Panc1 (cell line): ENCODE measurements around the gene NFILZ. TPM values are rescaled to one million over a fixed set of nuclear protein-coding genes. Genes with fewer than 3 reads are reported as not detected.

ENCODE experiments used
- ATAC-seq: fragments of 200-7000 bp; cut with Tn5 transposase; 2 replicates; pipeline ENCODE4 v1.9.1; 2020; ENCODE audit warnings: mild to moderate bottlenecking, moderate library complexity
- BruUV-seq: library from RNA; stranded (reverse); fragments of 400-500 nt; replicated peaks from 2 replicates; lab custom pipeline; 2021; lab: Mats Ljungman, UMichigan
- CTCF ChIA-PET: fragments of 300-600 bp; sonication (Branson Sonifier 250); formaldehyde crosslinking; loops from one replicate; lab custom pipeline; 2022; ENCODE audit warnings: antibody characterized with exemption; lab: Charles Lee
- POLR2A ChIA-PET: fragments of 300-600 bp; sonication (Branson Sonifier 250); formaldehyde crosslinking; loops from one replicate; lab custom pipeline; 2022; ENCODE audit warnings: antibody characterized with exemption; lab: Charles Lee
- DNase-seq: peaks from one replicate; pipeline ENCODE4 v3.0.0-alpha.2; 2010; ENCODE audit warnings: low read depth, low spot score
- H3K27ac ChIP-seq: 2 replicates; pipeline ENCODE4 v1.5.1; 2011; ENCODE audit warnings: mild to moderate bottlenecking, low read length, inconsistent platforms
- H3K27me3 ChIP-seq: fragments of 200-500 bp; sonication (Bioruptor generic); 2 replicates; pipeline ENCODE4 v1.6.0; 2014; ENCODE audit warnings: low read length, inconsistent platforms; ENCODE audit not compliant: control insufficient read depth, insufficient read depth
- H3K36me3 ChIP-seq: fragments of 200-500 bp; sonication (Bioruptor generic); 2 replicates; pipeline ENCODE4 v1.5.1; 2014; ENCODE audit warnings: inconsistent platforms, mild to moderate bottlenecking, low read length, moderate library complexity; ENCODE audit not compliant: control insufficient read depth, insufficient read depth
- H3K4me1 ChIP-seq: 2 replicates; pipeline ENCODE4 v1.5.1; 2011; ENCODE audit warnings: inconsistent platforms, mild to moderate bottlenecking, low read length, moderate library complexity; ENCODE audit not compliant: control insufficient read depth, insufficient read depth
- H3K4me3 ChIP-seq, 2 experiments: 2 replicates each; pipeline ENCODE4 v1.5.1; 2011 to 2012; ENCODE audit warnings: low read depth in 2 of 2, low read length in 2 of 2, mild to moderate bottlenecking in 2 of 2, inconsistent platforms in 1 of 2, moderate library complexity in 1 of 2
- H3K9me3 ChIP-seq: fragments of 200-500 bp; sonication (Bioruptor generic); 2 replicates; pipeline ENCODE4 v1.5.1; 2014; ENCODE audit warnings: low read depth, mild to moderate bottlenecking, inconsistent platforms, low read length, moderate library complexity; ENCODE audit not compliant: control insufficient read depth, insufficient read depth
- CTCF ChIP-seq: fragments of 450-650 bp; IDR thresholded peaks from 2 replicates; pipeline ENCODE4 v1.5.1; 2017; ENCODE audit warnings: mild to moderate bottlenecking
- POLR2AphosphoS5 ChIP-seq: IDR thresholded peaks from 2 replicates; pipeline ENCODE4 v1.6.1; 2012; ENCODE audit warnings: mild to moderate bottlenecking, low read depth, low read length, moderate library complexity
- REST ChIP-seq, 2 experiments: IDR thresholded peaks; 2 replicates each; pipeline ENCODE4 v1.6.1; 2011 to 2012; ENCODE audit warnings: low read depth in 2 of 2, control low read depth in 1 of 2, low read length in 1 of 2, mild to moderate bottlenecking in 1 of 2, moderate library complexity in 1 of 2; ENCODE audit not compliant: insufficient read depth in 1 of 2
- SIN3A ChIP-seq: IDR thresholded peaks from 2 replicates; pipeline ENCODE4 v1.6.1; 2012; ENCODE audit warnings: low read depth, mild to moderate bottlenecking, low read length, moderate library complexity, borderline replicate concordance; ENCODE audit not compliant: insufficient read depth
- TCF7L2 ChIP-seq: IDR thresholded peaks from 2 replicates; pipeline ENCODE4 v1.6.1; 2011; ENCODE audit warnings: mild to moderate bottlenecking, low read depth, low read length, inconsistent platforms
- in situ Hi-C: cut with HindIII; loops from 2 replicates; pipeline ENCODE4 v1.10.0; 2016; ENCODE audit warnings: low sequenced_read_pairs, low pct_unique_long_range_greater_than_20kb
- intact Hi-C: fragments of 100-400 bp; cut with micrococcal nuclease; formaldehyde crosslinking; loops from one replicate; pipeline ENCODE4 v1.10.0; 2022; ENCODE audit not compliant: unreplicated experiment
- total RNA-seq: library from RNA; stranded (reverse); gene quantifications from one replicate; pipeline ENCODE4 v1.2.1, GENCODE V29; 2021; ENCODE audit not compliant: unreplicated experiment

The NFILZ gene
- total RNA-seq, 1 experiment from 2014 or later, result not detected

DNA sequence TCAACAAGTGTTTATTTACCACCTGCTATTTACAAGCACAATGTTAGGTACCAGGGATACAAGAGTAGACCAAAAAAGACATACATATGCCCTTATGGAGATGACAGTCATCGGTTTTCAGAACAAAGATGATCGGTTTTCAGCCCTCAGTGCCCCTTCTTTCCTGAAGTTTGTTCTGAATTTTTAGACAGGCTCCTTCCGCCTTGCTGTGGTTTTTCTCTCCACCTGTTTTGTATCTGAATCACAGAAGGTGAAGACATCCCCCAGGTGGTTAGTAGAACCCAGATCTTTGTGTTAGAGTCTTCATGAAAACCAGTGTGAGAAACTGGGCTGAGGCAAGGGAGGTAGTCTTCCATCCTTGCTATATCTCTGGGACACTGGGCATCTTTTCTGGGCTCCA, 44.6 kb downstream of the NFILZ start:
- ATAC-seq (no peak), DNase-seq (no peak)
- in situ Hi-C loops (no loop called here), intact Hi-C loops (no loop called here)
- ChIA-PET CTCF (no interaction called here), POLR2A (no interaction called here)
- Histone ChIP-seq H3K36me3 (no peaks in the 10 kb centered on the region), H3K27me3 (no peaks in the 10 kb centered on the region), H3K27ac (no peak overlapping the region), H3K4me3 (no peak overlapping the region), H3K4me1 (no peaks in the 10 kb centered on the region), H3K9me3 (no peaks in the 10 kb centered on the region)
- BruUV-seq, result no TSS peak
- no peak for TF ChIP-seq CTCF
- TF ChIP-seq POLR2AphosphoS5, result no peak
- TF ChIP-seq REST (IDR thresholded peaks at IDR 0.05; ENCODE audit: insufficient read depth in 1 of 2, low read depth in 2 of 2, low read length in 1 of 2), result no peak
- TF ChIP-seq TCF7L2, result no peak
- no peak for TF ChIP-seq SIN3A

- BruUV-seq, result no TSS peak
- in situ Hi-C loops, result no loop called here
- H3K27ac ChIP-seq, result no peak overlapping the region
- no peaks in the 10 kb centered on the region for H3K36me3 ChIP-seq
- H3K9me3 ChIP-seq, result no peaks in the 10 kb centered on the region
- TF ChIP-seq POLR2AphosphoS5, result no peak
- TF ChIP-seq CTCF, result no peak
- no peak for TF ChIP-seq REST (IDR thresholded peaks at IDR 0.05; ENCODE audit: insufficient read depth in 1 of 2, low read depth in 2 of 2, low read length in 1 of 2)
- no peak for TF ChIP-seq TCF7L2
- no peak for TF ChIP-seq SIN3A
- DNase-seq, result no peak
- CTCF ChIA-PET, result no interaction called here
- ATAC-seq, result no peak
- H3K4me1 ChIP-seq, result no peaks in the 10 kb centered on the region
- intact Hi-C loops, result no loop called here
- no peaks in the 10 kb centered on the region for H3K27me3 ChIP-seq
- H3K4me3 ChIP-seq, result no peak overlapping the region
- POLR2A ChIA-PET, result no interaction called here
Observed at GRCh38 chr19:8678244-8678807, 47.9 kb downstream of the NFILZ start.
